Measurements from ENCODE around the gene MSH5.

The MSH5 gene

GRCh38 chr6:31767096-31767645, 27.4 kb downstream of the MSH5 start:
- no peak for TF ChIP-seq CTCF (IDR thresholded peaks at IDR 0.05; ENCODE audit: borderline replicate concordance, insufficient read depth, low read depth, low read length)

GRCh38 chr6:31768363-31769257, 28.8 kb downstream of the MSH5 start:
- no peak overlapping the region for H3K4me3 ChIP-seq (ENCODE audit: low read depth, low read length)
- TF ChIP-seq CTCF (IDR thresholded peaks at IDR 0.05; ENCODE audit: borderline replicate concordance, insufficient read depth, low read depth, low read length): no peak

More at GRCh38 chr6:31767096-31767645, 27.4 kb downstream of the MSH5 start:
- no peak overlapping the region for H3K4me3 ChIP-seq (ENCODE audit: low read depth, low read length)

- TF ChIP-seq CTCF (IDR thresholded peaks at IDR 0.05; ENCODE audit: borderline replicate concordance, insufficient read depth, low read depth, low read length): peak; percentile 88
- no peak overlapping the region for H3K4me3 ChIP-seq (ENCODE audit: low read depth, low read length)
Measured at GRCh38 chr6:31769684-31770371, 30.0 kb downstream of the MSH5 start.

- no peak overlapping the region for H3K4me3 ChIP-seq (ENCODE audit: low read depth, low read length)
- TF ChIP-seq CTCF (IDR thresholded peaks at IDR 0.05; ENCODE audit: borderline replicate concordance, insufficient read depth, low read depth, low read length): no peak
Measured at GRCh38 chr6:31770860-31771259, 31.1 kb downstream of the MSH5 start.

GRCh38 chr6:31771992-31772358, 32.2 kb downstream of the MSH5 start:
- no peak for TF ChIP-seq CTCF (IDR thresholded peaks at IDR 0.05; ENCODE audit: borderline replicate concordance, insufficient read depth, low read depth, low read length)

GRCh38 chr6:31775184-31775583, 35.4 kb downstream of the MSH5 start:
- H3K4me3 ChIP-seq (ENCODE audit: low read depth, low read length): no peak overlapping the region
- no peak for TF ChIP-seq CTCF (IDR thresholded peaks at IDR 0.05; ENCODE audit: borderline replicate concordance, insufficient read depth, low read depth, low read length)

More at GRCh38 chr6:31771992-31772358, 32.2 kb downstream of the MSH5 start:
- H3K4me3 ChIP-seq (ENCODE audit: low read depth, low read length): no peak overlapping the region
